ENCODE results near the gene PIP5K1B. TPM values are rescaled to one million over a fixed set of nuclear protein-coding genes. Genes with fewer than 3 reads are reported as not detected.

PIP5K1B gene
- total RNA-seq, 1 experiment from 2014 or later = 2.5 TPM

DNA sequence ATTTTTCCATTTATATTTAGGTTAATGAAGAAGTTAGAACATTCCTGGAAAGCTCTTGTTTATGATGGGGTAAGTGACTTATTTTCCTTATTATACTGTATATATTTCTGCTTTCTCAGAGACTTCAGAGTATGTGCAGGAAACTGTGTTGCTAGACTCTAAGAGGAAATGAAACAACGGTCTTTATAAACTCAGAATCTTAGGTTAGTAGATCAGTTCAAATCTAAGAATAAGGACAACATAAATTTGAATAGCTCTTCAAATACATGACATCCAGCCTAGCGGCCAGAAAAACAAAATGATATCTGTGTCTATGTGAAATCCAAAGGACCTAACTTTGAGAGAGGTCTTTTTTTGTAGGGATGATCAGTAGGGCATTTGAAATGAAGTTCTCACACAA is 214.6 kb downstream of the PIP5K1B start:
- Histone ChIP-seq H2BK15ac (ENCODE audit: low read depth, low read length) (no peak overlapping the region), H3K9ac (ENCODE audit: extremely low read depth, insufficient read length, low read length) (no peak overlapping the region), H2BK120ac (ENCODE audit: low read depth, low read length, poor library complexity, severe bottlenecking) (no peak overlapping the region), H3K27me3 (ENCODE audit: insufficient read depth, low read length) (no peaks in the 10 kb centered on the region), H3K18ac (ENCODE audit: insufficient read length, low read depth, low read length) (no peak overlapping the region), H2BK20ac (ENCODE audit: low read depth, low read length, poor library complexity, severe bottlenecking) (no peak overlapping the region), H2BK5ac (ENCODE audit: insufficient read length, low read length) (no peak overlapping the region), H3K23ac (ENCODE audit: insufficient read length, low read depth, low read length) (no peak overlapping the region), H3K79me1 (ENCODE audit: insufficient read depth, low read depth, low read length, poor library complexity, severe bottlenecking) (no peaks in the 10 kb centered on the region), H3K4me1 (ENCODE audit: insufficient read depth, low read length) (no peaks in the 10 kb centered on the region), H3K14ac (ENCODE audit: insufficient read depth, low read length) (no peak overlapping the region), H3K56ac (ENCODE audit: insufficient read length, low read depth, low read length) (no peak overlapping the region), H3K4ac (ENCODE audit: low read depth, low read length) (no peak overlapping the region), H3K4me2 (ENCODE audit: insufficient read depth, insufficient read length, low read length) (no peak overlapping the region), H4K91ac (ENCODE audit: insufficient read length, low read depth, low read length) (no peak overlapping the region), H3K79me2 (ENCODE audit: insufficient read depth, low read length) (no peaks in the 10 kb centered on the region), H3K23me2 (ENCODE audit: insufficient read length, low read depth, low read length, poor library complexity, severe bottlenecking) (no peaks in the 10 kb centered on the region), H4K8ac (replicated peaks; ENCODE audit: insufficient read length, low read depth, low read length) (no peak overlapping the region), H2AFZ (ENCODE audit: low read length) (no peak overlapping the region), H2BK12ac (ENCODE audit: insufficient read length, low read depth, low read length) (no peak overlapping the region), H3T11ph (ENCODE audit: low read length) (no peak overlapping the region), H4K5ac (ENCODE audit: insufficient read length, low read depth, low read length) (no peak overlapping the region), H3K27ac (ENCODE audit: insufficient read length, low read depth, low read length) (no peak overlapping the region), H4K20me1 (ENCODE audit: control insufficient read depth, insufficient read depth, insufficient read length) (no peaks in the 10 kb centered on the region), H3K9me3 (ENCODE audit: control insufficient read depth, low read depth, low read length) (no peaks in the 10 kb centered on the region), H2AK5ac (ENCODE audit: insufficient read length, low read length) (peak overlapping the region; percentile 83)
- TF ChIP-seq, protein P1, sequence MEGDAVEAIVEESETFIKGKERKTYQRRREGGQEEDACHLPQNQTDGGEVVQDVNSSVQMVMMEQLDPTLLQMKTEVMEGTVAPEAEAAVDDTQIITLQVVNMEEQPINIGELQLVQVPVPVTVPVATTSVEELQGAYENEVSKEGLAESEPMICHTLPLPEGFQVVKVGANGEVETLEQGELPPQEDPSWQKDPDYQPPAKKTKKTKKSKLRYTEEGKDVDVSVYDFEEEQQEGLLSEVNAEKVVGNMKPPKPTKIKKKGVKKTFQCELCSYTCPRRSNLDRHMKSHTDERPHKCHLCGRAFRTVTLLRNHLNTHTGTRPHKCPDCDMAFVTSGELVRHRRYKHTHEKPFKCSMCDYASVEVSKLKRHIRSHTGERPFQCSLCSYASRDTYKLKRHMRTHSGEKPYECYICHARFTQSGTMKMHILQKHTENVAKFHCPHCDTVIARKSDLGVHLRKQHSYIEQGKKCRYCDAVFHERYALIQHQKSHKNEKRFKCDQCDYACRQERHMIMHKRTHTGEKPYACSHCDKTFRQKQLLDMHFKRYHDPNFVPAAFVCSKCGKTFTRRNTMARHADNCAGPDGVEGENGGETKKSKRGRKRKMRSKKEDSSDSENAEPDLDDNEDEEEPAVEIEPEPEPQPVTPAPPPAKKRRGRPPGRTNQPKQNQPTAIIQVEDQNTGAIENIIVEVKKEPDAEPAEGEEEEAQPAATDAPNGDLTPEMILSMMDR (conservative IDR thresholded peaks at IDR 0.05) = no peak
- Mint-ChIP-seq H3K4me1 (peaks cover 3 to 10% of the 10 kb centered on the region in 2 experiments; a peak in 2 of 4 replicates), H3K27me3 (ENCODE audit: low read depth) (no peaks in the 10 kb centered on the region), H3K27ac (peak overlapping the region in 1 of 3 experiments; percentile 25; a peak in 1 of 7 replicates), H3K36me3 (ENCODE audit: insufficient read depth in 1 of 3, low read depth in 3 of 3) (peaks cover 0 to 1% (median 0%) of the 10 kb centered on the region in 3 experiments; a peak in 2 of 7 replicates), H3K9me3 (no peaks in the 10 kb centered on the region), H3K4me3 (no peak overlapping the region)
- DNase-seq = no peak
- no CpG with 5 or more reads among the region's 2 CpGs for WGBS (ENCODE audit: extremely low coverage, insufficient read length, low lambda C conversion rate)
